ENCODE results near the gene OR6F1. TPM values are rescaled to one million over a fixed set of nuclear protein-coding genes. Genes with fewer than 3 reads are reported as not detected.
"Not testable (repeated sequence)": the region's sequence is repeated elsewhere in the genome, so short reads cannot be mapped to it uniquely, and the experiment has no call there.

The OR6F1 gene
- total RNA-seq: not detected
- not detected for total RNA-seq (2013)

- Mint-ChIP-seq H3K9me3 (peaks cover 6% of the 10 kb centered on the region in 2 donors), H3K27ac (no peak within 1 kb of the TSS), H3K4me1 (no peaks in the 10 kb centered on the region), H3K36me3 (no peaks in the 10 kb centered on the region), H3K27me3 (ENCODE audit: low read depth in 2 of 2) (no peaks in the 10 kb centered on the region), H3K4me3 (no peak within 1 kb of the TSS)
- Histone ChIP-seq H3K9me3 (ENCODE audit: control insufficient read depth, insufficient read depth, low read length) (peaks cover 5% of the 10 kb centered on the region), H3K27ac (ENCODE audit: low read length) (no peak within 1 kb of the TSS), H3K4me3 (ENCODE audit: low read length) (no peak within 1 kb of the TSS), H3K36me3 (ENCODE audit: control insufficient read depth, insufficient read depth, low read length) (no peaks in the 10 kb centered on the region), H3K27me3 (ENCODE audit: control insufficient read depth, insufficient read depth, low read length) (no peaks in the 10 kb centered on the region), H3K4me1 (ENCODE audit: control insufficient read depth, insufficient read depth, low read length) (no peaks in the 10 kb centered on the region)
- TF ChIP-seq CTCF (IDR thresholded peaks at IDR 0.05): no peak
- 100% methylated on average over 1 of the region's 3 CpGs for WGBS (ENCODE audit: insufficient coverage)
- DNase-seq (no peak), ATAC-seq (no peak)
- intact Hi-C loops (cut with micrococcal nuclease): no loop called here
These were observed at the start of gene OR6F1 for GRCh38 chr1:247716546-247716945. Gene OR6F1, minus strand, starts transcription at chr1:247716646. Its CDS starts 3,891 bp downstream, at chr1:247712755.

DNA sequence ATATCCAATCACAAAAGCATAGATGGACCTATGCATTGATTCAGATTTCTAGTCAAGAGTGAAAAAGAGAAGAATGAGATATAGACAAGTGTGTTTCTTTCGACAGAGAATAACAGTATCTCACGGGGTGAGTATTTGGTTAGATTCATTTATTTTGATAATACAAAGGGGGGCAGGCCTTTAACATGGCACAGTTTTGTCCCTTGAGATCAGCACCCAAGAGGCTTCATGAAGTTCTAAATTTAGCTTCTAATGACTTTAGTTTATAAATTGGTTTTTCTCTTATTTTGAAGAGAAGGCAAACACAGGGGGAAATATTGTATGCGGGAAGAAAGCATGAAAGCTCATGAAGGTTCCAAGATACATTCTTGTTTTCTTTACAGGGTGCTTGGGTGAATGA, 44.0 kb upstream of the OR6F1 start, which contains the start of gene OR1C1:
TSS of gene OR1C1 (minus strand) at position 101 of the 400 bp plus-strand sequence. CDS start 2,150 bp downstream, outside the sequence.
- ATAC-seq (no peak), DNase-seq (no peak)
- intact Hi-C loops (cut with micrococcal nuclease): no loop called here
- no peak for TF ChIP-seq CTCF (IDR thresholded peaks at IDR 0.05)
- Mint-ChIP-seq H3K36me3 (no peaks in the 10 kb centered on the region), H3K4me1 (no peaks in the 10 kb centered on the region), H3K27ac (no peak within 1 kb of the TSS), H3K27me3 (ENCODE audit: low read depth in 2 of 2) (no peaks in the 10 kb centered on the region), H3K4me3 (no peak within 1 kb of the TSS), H3K9me3 (peaks cover 4 to 8% of the 10 kb centered on the region in 2 donors)
- no peak within 1 kb of the TSS for H3K27ac ChIP-seq (ENCODE audit: low read length)
- no peaks in the 10 kb centered on the region for H3K9me3 ChIP-seq (ENCODE audit: control insufficient read depth, insufficient read depth, low read length)
- no peaks in the 10 kb centered on the region for H3K36me3 ChIP-seq (ENCODE audit: control insufficient read depth, insufficient read depth, low read length)
- no peaks in the 10 kb centered on the region for H3K4me1 ChIP-seq (ENCODE audit: control insufficient read depth, insufficient read depth, low read length)
- no peaks in the 10 kb centered on the region for H3K27me3 ChIP-seq (ENCODE audit: control insufficient read depth, insufficient read depth, low read length)
- H3K4me3 ChIP-seq (ENCODE audit: low read length): no peak within 1 kb of the TSS
- 95% methylated on average over 3 of the region's 3 CpGs for WGBS (ENCODE audit: insufficient coverage)

DNA sequence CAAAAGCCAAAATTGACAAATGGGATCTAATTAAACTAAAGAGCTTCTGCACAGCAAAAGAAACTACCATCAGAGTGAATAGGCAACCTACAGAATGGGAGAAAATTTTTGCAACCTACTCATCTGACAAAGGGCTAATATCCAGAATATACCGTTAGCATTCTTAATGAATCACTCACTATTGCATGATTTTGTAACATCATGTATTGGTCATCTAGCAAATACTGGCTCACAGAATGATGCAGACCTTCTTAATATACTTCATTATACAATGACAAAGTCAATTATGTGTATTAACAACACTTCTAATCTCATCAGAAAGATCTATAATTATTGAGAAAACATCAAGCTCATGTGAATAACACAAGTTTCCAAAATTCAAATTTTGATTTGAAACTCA, 37.9 kb upstream of the OR6F1 start:
- H3K36me3 Mint-ChIP-seq, H3K27ac Mint-ChIP-seq: not testable (repeated sequence)
- WGBS (ENCODE audit: insufficient coverage): 100% methylated on average over 1 of the region's 1 CpG

GRCh38 chr1:247749870-247750269, 33.4 kb upstream of the OR6F1 start:
- no peaks in the 10 kb centered on the region for H3K4me1 ChIP-seq (ENCODE audit: control insufficient read depth, insufficient read depth, low read length)
- no peaks in the 10 kb centered on the region for H3K36me3 ChIP-seq (ENCODE audit: control insufficient read depth, insufficient read depth, low read length)
- Mint-ChIP-seq H3K4me3 (no peak overlapping the region), H3K36me3 (peaks cover 6% of the 10 kb centered on the region), H3K9me3 (peaks cover 8 to 12% of the 10 kb centered on the region in 2 donors), H3K27ac (no peak overlapping the region), H3K4me1 (no peaks in the 10 kb centered on the region), H3K27me3 (ENCODE audit: low read depth in 2 of 2) (no peaks in the 10 kb centered on the region)
- intact Hi-C loops (cut with micrococcal nuclease): no loop called here
- peaks cover 4% of the 10 kb centered on the region for H3K9me3 ChIP-seq (ENCODE audit: control insufficient read depth, insufficient read depth, low read length)
- H3K27me3 ChIP-seq (ENCODE audit: control insufficient read depth, insufficient read depth, low read length): no peaks in the 10 kb centered on the region
- DNase-seq (no peak), ATAC-seq (peak in 1 of 3 donors; percentile 35)
- H3K4me3 ChIP-seq (ENCODE audit: low read length): no peak overlapping the region
- WGBS (ENCODE audit: insufficient coverage): 96% methylated on average over 1 of the region's 1 CpG
- H3K27ac ChIP-seq (ENCODE audit: low read length): no peak overlapping the region
- TF ChIP-seq CTCF (IDR thresholded peaks at IDR 0.05): no peak

More for the DNA sequence above, 37.9 kb upstream of the OR6F1 start:
- H3K4me3 ChIP-seq (ENCODE audit: low read length); H3K27me3 Mint-ChIP-seq (ENCODE audit: low read depth in 2 of 2); DNase-seq; H3K36me3 ChIP-seq (ENCODE audit: control insufficient read depth, insufficient read depth, low read length); H3K4me1 ChIP-seq (ENCODE audit: control insufficient read depth, insufficient read depth, low read length); H3K27me3 ChIP-seq (ENCODE audit: control insufficient read depth, insufficient read depth, low read length); ATAC-seq; H3K9me3 ChIP-seq (ENCODE audit: control insufficient read depth, insufficient read depth, low read length); H3K4me3 Mint-ChIP-seq; H3K4me1 Mint-ChIP-seq; intact Hi-C loops (cut with micrococcal nuclease); H3K27ac ChIP-seq (ENCODE audit: low read length): not testable (repeated sequence)
- peaks cover 16 to 20% of the 10 kb centered on the region in 2 donors for H3K9me3 Mint-ChIP-seq

Data from natural killer cell (primary cell).